GM12878 (cell line): Measurements from ENCODE around the gene KRTAP10-3. TPM values are rescaled to one million over a fixed set of nuclear protein-coding genes. Genes with fewer than 3 reads are reported as not detected.

Experiments
- ATAC-seq: fragments of 200-7000 bp; cut with Tn5 transposase; 3 replicates; pipeline ENCODE4 v1.9.1; 2020; ENCODE audit warnings: mild to moderate bottlenecking, moderate library complexity
- BruUV-seq: library from RNA; stranded (reverse); fragments of 400-500 nt; replicated peaks from 2 replicates; lab custom pipeline; 2021; lab: Mats Ljungman, UMichigan
- CTCF ChIA-PET: fragments of 300-600 bp; sonication (Branson Sonifier 250); formaldehyde crosslinking; extraction: SDS; loops from one replicate; lab custom pipeline; 2021; ENCODE audit warnings: inconsistent platforms; lab: Yijun Ruan, JAX
- POLR2A ChIA-PET: fragments of 350-600 bp; formaldehyde crosslinking; extraction: SDS; loops from one replicate; lab custom pipeline; 2021; ENCODE audit warnings: inconsistent platforms; lab: Charles Lee
- RAD21 ChIA-PET: fragments of 300-600 bp; sonication (Branson Sonifier 250); formaldehyde crosslinking; loops from one replicate; lab custom pipeline; 2023; ENCODE audit warnings: antibody characterized with exemption; ENCODE audit not compliant: unreplicated experiment; lab: Charles Lee
- SMC1A ChIA-PET: fragments of 300-600 bp; sonication (Branson Sonifier 250); formaldehyde crosslinking; loops from one replicate; lab custom pipeline; 2023; ENCODE audit not compliant: unreplicated experiment, uncharacterized antibody; lab: Charles Lee
- DNase-seq: peaks from one replicate; pipeline ENCODE4 v3.0.0-alpha.2; 2011; ENCODE audit warnings: low read depth, low spot score
- FAIRE-seq: peaks from 3 replicates; lab custom pipeline; 2011; peaks lifted over from hg19 to GRCh38; lab: Jason Lieb, UNC
- H2AFZ ChIP-seq: 2 replicates; pipeline ENCODE4 v1.6.0; 2011; ENCODE audit warnings: low read depth, low read length, control low read depth; ENCODE audit not compliant: control insufficient read depth
- H3K27ac ChIP-seq: 2 replicates; pipeline ENCODE4 v1.5.1; 2011; ENCODE audit warnings: control low read depth; ENCODE audit not compliant: control insufficient read depth, insufficient read depth
- H3K27me3 ChIP-seq, 2 experiments: replicated peaks in 1 of 2; 2 replicates each; pipeline versions ENCODE4 v1.6.0 to v1.6.1; 2011; ENCODE audit warnings: low read length in 1 of 2; ENCODE audit not compliant: control insufficient read depth in 2 of 2, insufficient read depth in 2 of 2
- H3K36me3 ChIP-seq, 2 experiments: 2 replicates each; pipeline ENCODE4 v1.5.1; 2011; ENCODE audit warnings: low read length in 1 of 2; ENCODE audit not compliant: control insufficient read depth in 2 of 2, insufficient read depth in 2 of 2
- H3K4me1 ChIP-seq: 2 replicates; pipeline ENCODE4 v1.6.1; 2011; ENCODE audit warnings: mild to moderate bottlenecking, low read length, moderate library complexity, mixed read lengths; ENCODE audit not compliant: control insufficient read depth, insufficient read depth
- H3K4me2 ChIP-seq: 2 replicates; pipeline ENCODE4 v1.6.0; 2011; ENCODE audit warnings: control low read depth; ENCODE audit not compliant: control insufficient read depth, insufficient read depth
- H3K4me3 ChIP-seq: fragments of 200-600 bp; sonication (generic); 2 replicates; pipeline ENCODE4 v1.5.1; 2016
- H3K79me2 ChIP-seq: 2 replicates; pipeline ENCODE4 v1.6.0; 2011; ENCODE audit warnings: low read length; ENCODE audit not compliant: control insufficient read depth, insufficient read depth
- H3K9ac ChIP-seq: 2 replicates; pipeline ENCODE4 v1.8.0; 2011; ENCODE audit warnings: low read length, control low read depth, mixed read lengths; ENCODE audit not compliant: control insufficient read depth, insufficient read depth
- H3K9me3 ChIP-seq: replicated peaks from 3 replicates; pipeline ENCODE4 v1.5.1; 2011; ENCODE audit warnings: mild to moderate bottlenecking, low read length; ENCODE audit not compliant: control insufficient read depth, insufficient read depth
- H4K20me1 ChIP-seq: 2 replicates; pipeline ENCODE4 v1.6.0; 2011; ENCODE audit not compliant: control insufficient read depth, insufficient read depth
- CHD2 ChIP-seq: IDR thresholded peaks from 2 replicates; pipeline ENCODE4 v1.6.1; 2011; ENCODE audit warnings: low read depth, low read length, improper control_type of control experiment, borderline replicate concordance
- PAX5 ChIP-seq: IDR thresholded peaks from 2 replicates; pipeline ENCODE4 v1.6.1; 2011; ENCODE audit warnings: low read depth, low read length, borderline replicate concordance
- RB1 ChIP-seq: fragments of 450-650 bp; formaldehyde crosslinking; IDR thresholded peaks from 2 replicates; pipeline ENCODE4 v1.6.1; 2017; ENCODE audit warnings: mild to moderate bottlenecking, borderline replicate concordance
- WGBS: methylation state at CpG from one replicate; pipeline ENCODE4 v1.1.6; 2016; ENCODE audit warnings: low lambda C conversion rate; ENCODE audit not compliant: insufficient replicate concordance, insufficient coverage; ENCODE audit errors: missing lambda C conversion rate; 5-methylcytosine and 5-hydroxymethylcytosine counted together
- in situ Hi-C: fragments of 300-500 bp; cut with MboI; formaldehyde crosslinking; loops from 9 replicates; pipeline ENCODE4 v1.14.3; 2018; ENCODE audit warnings: mixed read lengths
- intact Hi-C: fragments of 100-400 bp; cut with micrococcal nuclease; formaldehyde crosslinking; loops from one replicate; pipeline ENCODE4 v1.14.2; 2022; ENCODE audit not compliant: unreplicated experiment
- polyA plus RNA-seq, 11 experiments: library from polyadenylated mRNA; depleted of rRNA in 4 of 11; unstranded in 6 of 11; stranded (reverse) in 5 of 11; fragments of >200 nt; fragmentation: Nextera tagmentation in 4 of 11; fragmentation: Illumina TruSeq in 1 of 11; extraction: Ambion mirVana in 4 of 11; extraction: Trizol in 1 of 11; gene quantifications; 1 replicate in 1 of 11; 2 replicates in 10 of 11; pipeline versions ENCODE4 v1.2.1 to v1.2.3, GENCODE V29; 2011 to 2016; ENCODE audit warnings: inconsistent platforms in 2 of 11, missing spikeins in 2 of 11, low read depth in 1 of 11
- total RNA-seq, 4 experiments: library from RNA; depleted of rRNA in 3 of 4; stranded (reverse); fragments of >200 nt in 3 of 4; fragmentation: Illumina TruSeq in 1 of 4; extraction: Trizol in 1 of 4; gene quantifications; 2 replicates each; pipeline versions ENCODE4 v1.2.1 to v1.2.3, GENCODE V29; 2013 to 2021
- TF ChIP-seq, protein P1 (sequence below): fragments of 450-650 bp; IDR thresholded peaks from 2 replicates; pipeline ENCODE4 v1.6.1; 2018; ENCODE audit warnings: mild to moderate bottlenecking, low read depth, moderate library complexity; ENCODE audit not compliant: partially characterized antibody

The KRTAP10-3 gene
- total and polyA plus RNA-seq, 10 of the 15 experiments (the other 5 are each of a cell fraction or from before 2014, with no cell fraction given) = not detected

DNA sequence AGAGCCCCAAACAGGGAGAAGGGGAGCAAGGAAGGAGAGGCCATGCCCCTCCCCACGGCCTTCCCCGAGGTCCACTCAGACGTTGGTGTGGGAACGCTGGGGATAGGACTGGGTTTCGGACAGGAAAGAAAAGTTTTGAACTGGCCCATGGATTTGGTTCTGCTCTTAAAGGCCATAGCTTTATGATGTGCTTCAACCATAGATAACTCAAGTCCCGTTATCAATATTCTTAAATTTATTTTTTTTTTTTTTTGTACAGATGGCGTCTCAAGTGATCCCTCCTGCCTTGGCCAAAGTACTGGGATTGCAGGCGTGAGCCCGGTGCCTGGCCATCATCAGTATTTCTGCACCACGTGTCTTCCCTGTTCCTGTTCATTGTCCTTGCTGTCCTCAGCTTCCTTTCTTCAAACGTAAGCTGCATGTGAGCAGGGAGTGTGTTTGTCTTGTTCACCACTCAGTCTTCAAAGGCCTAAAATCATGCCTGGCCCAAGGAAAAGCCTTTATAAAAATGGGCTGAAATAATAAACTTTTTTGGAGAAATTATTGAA, 17.8 kb downstream of the KRTAP10-3 start:
- POLR2A ChIA-PET = no interaction called here
- H3K4me2 ChIP-seq = no peak overlapping the region
- BruUV-seq = no TSS peak
- ATAC-seq = no peak
- CTCF ChIA-PET = interaction anchor here (0.6 kb wide), 1 partner anchor 28 kb away, joined by 3 read pairs; no protein-coding TSS in a partner anchor
- RAD21 ChIA-PET = no interaction called here
- in situ Hi-C loops (no loop called here), intact Hi-C loops (no loop called here)
- no peaks in the 10 kb centered on the region; the same call in 2 of the 3 replicates for H3K9me3 ChIP-seq
- no peak overlapping the region for H2AFZ ChIP-seq
- 37% methylated on average over 11 of the region's 11 CpGs for WGBS
- H3K36me3 ChIP-seq = no peaks in the 10 kb centered on the region
- H3K27me3 ChIP-seq = no peaks in the 10 kb centered on the region
- SMC1A ChIA-PET = no interaction called here
- no peak for DNase-seq
- H3K27ac ChIP-seq = no peak overlapping the region
- H3K79me2 ChIP-seq = no peaks in the 10 kb centered on the region
- FAIRE-seq = no peak
- H3K4me3 ChIP-seq = no peak overlapping the region
- no peak overlapping the region for H3K9ac ChIP-seq
- no peaks in the 10 kb centered on the region for H3K4me1 ChIP-seq
- TF ChIP-seq, protein P1, sequence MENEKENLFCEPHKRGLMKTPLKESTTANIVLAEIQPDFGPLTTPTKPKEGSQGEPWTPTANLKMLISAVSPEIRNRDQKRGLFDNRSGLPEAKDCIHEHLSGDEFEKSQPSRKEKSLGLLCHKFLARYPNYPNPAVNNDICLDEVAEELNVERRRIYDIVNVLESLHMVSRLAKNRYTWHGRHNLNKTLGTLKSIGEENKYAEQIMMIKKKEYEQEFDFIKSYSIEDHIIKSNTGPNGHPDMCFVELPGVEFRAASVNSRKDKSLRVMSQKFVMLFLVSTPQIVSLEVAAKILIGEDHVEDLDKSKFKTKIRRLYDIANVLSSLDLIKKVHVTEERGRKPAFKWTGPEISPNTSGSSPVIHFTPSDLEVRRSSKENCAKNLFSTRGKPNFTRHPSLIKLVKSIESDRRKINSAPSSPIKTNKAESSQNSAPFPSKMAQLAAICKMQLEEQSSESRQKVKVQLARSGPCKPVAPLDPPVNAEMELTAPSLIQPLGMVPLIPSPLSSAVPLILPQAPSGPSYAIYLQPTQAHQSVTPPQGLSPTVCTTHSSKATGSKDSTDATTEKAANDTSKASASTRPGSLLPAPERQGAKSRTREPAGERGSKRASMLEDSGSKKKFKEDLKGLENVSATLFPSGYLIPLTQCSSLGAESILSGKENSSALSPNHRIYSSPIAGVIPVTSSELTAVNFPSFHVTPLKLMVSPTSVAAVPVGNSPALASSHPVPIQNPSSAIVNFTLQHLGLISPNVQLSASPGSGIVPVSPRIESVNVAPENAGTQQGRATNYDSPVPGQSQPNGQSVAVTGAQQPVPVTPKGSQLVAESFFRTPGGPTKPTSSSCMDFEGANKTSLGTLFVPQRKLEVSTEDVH = no peak
- TF ChIP-seq CHD2 (no peak), PAX5 (no peak), RB1 (no peak)
- H4K20me1 ChIP-seq = no peaks in the 10 kb centered on the region
